Mesenchymal stem cell (in vitro differentiated cells and primary cell): ENCODE measurements around the gene C1QTNF1.

ENCODE experiments used
- DNase-seq: peaks from one replicate; pipeline ENCODE4 v3.0.0-alpha.2; 2013
- H2AFZ ChIP-seq: one replicate; pipeline ENCODE4 v1.6.1; 2013; ENCODE audit warnings: low read depth, mild to moderate bottlenecking, control low read depth, inconsistent platforms, low read length, moderate library complexity
- H2AK5ac ChIP-seq: 2 replicates; pipeline ENCODE4 v1.6.1; 2013; ENCODE audit warnings: low read length, moderate library complexity, mild to moderate bottlenecking, inconsistent platforms; ENCODE audit not compliant: severe bottlenecking
- H2BK120ac ChIP-seq: one replicate; pipeline ENCODE4 v1.6.1; 2013; ENCODE audit warnings: low read depth, mild to moderate bottlenecking, inconsistent platforms, low read length, moderate library complexity
- H2BK12ac ChIP-seq, 2 experiments: one replicate each; pipeline ENCODE4 v1.6.1; 2013; ENCODE audit warnings: inconsistent platforms in 2 of 2, low read length in 2 of 2, mild to moderate bottlenecking in 2 of 2, moderate library complexity in 2 of 2, control low read depth in 1 of 2
- H2BK15ac ChIP-seq: one replicate; pipeline ENCODE4 v1.6.1; 2013; ENCODE audit warnings: mild to moderate bottlenecking, low read depth, inconsistent platforms; ENCODE audit not compliant: poor library complexity, severe bottlenecking
- H2BK5ac ChIP-seq: 2 replicates; pipeline ENCODE4 v1.6.1; 2013; ENCODE audit warnings: low read depth, mild to moderate bottlenecking, low read length, control low read depth, inconsistent platforms; ENCODE audit not compliant: poor library complexity, severe bottlenecking
- H3K14ac ChIP-seq, 2 experiments: one replicate each; pipeline ENCODE4 v1.6.1; 2013; ENCODE audit warnings: inconsistent platforms in 2 of 2, low read length in 2 of 2, control low read depth in 1 of 2, mild to moderate bottlenecking in 1 of 2, moderate library complexity in 1 of 2
- H3K18ac ChIP-seq, 2 experiments: one replicate each; pipeline ENCODE4 v1.6.1; 2013; ENCODE audit warnings: inconsistent platforms in 2 of 2, low read length in 2 of 2, control low read depth in 1 of 2, low read depth in 1 of 2, mild to moderate bottlenecking in 1 of 2
- H3K23ac ChIP-seq, 2 experiments: one replicate each; pipeline ENCODE4 v1.6.1; 2013; ENCODE audit warnings: inconsistent platforms in 2 of 2, low read length in 2 of 2, mild to moderate bottlenecking in 2 of 2, moderate library complexity in 2 of 2, control low read depth in 1 of 2
- H3K27ac ChIP-seq: 2 replicates; pipeline ENCODE4 v1.5.1; 2013; ENCODE audit warnings: mild to moderate bottlenecking, moderate library complexity, low read length, control low read depth, inconsistent platforms; ENCODE audit not compliant: poor library complexity, severe bottlenecking
- H3K27me3 ChIP-seq, 2 experiments: 2 replicates each; pipeline versions ENCODE4 v1.6.1 to v1.7.0; 2013; ENCODE audit warnings: low read length in 2 of 2, mild to moderate bottlenecking in 2 of 2, moderate library complexity in 2 of 2, control low read depth in 1 of 2, inconsistent platforms in 1 of 2; ENCODE audit not compliant: control insufficient read depth in 1 of 2, insufficient read depth in 1 of 2
- H3K36me3 ChIP-seq, 2 experiments: 2 replicates each; pipeline versions ENCODE4 v1.6.1 to v1.7.0; 2013; ENCODE audit warnings: low read length in 2 of 2, control low read depth in 1 of 2, inconsistent platforms in 1 of 2, low read depth in 1 of 2, mild to moderate bottlenecking in 1 of 2; ENCODE audit not compliant: insufficient read depth in 2 of 2, control insufficient read depth in 1 of 2
- H3K4ac ChIP-seq, 2 experiments: one replicate each; pipeline ENCODE4 v1.6.1; 2013; ENCODE audit warnings: inconsistent platforms in 2 of 2, low read length in 2 of 2, mild to moderate bottlenecking in 2 of 2, moderate library complexity in 2 of 2, control low read depth in 1 of 2, low read depth in 1 of 2
- H3K4me1 ChIP-seq: 2 replicates; pipeline ENCODE4 v1.6.1; 2013; ENCODE audit warnings: low read depth, low read length, control low read depth; ENCODE audit not compliant: control insufficient read depth, insufficient read depth
- H3K4me2 ChIP-seq: 2 replicates; pipeline ENCODE4 v1.6.1; 2013; ENCODE audit warnings: low read length, mild to moderate bottlenecking, inconsistent platforms; ENCODE audit not compliant: poor library complexity, severe bottlenecking
- H3K4me3 ChIP-seq, 2 experiments: 2 replicates each; pipeline versions ENCODE4 v1.5.1 to v1.7.0; 2013; ENCODE audit warnings: low read length in 2 of 2, mild to moderate bottlenecking in 2 of 2, control low read depth in 1 of 2, low read depth in 1 of 2; ENCODE audit not compliant: insufficient read depth in 1 of 2
- H3K79me1 ChIP-seq: replicated peaks from 2 replicates; pipeline ENCODE4 v1.6.1; 2013; ENCODE audit warnings: mild to moderate bottlenecking, control low read depth, low read length, inconsistent platforms; ENCODE audit not compliant: poor library complexity, severe bottlenecking
- H3K9ac ChIP-seq: 2 replicates; pipeline ENCODE4 v1.7.0; 2013; ENCODE audit warnings: mild to moderate bottlenecking, low read length, moderate library complexity
- H3K9me3 ChIP-seq: 2 replicates; pipeline ENCODE4 v1.7.0; 2013; ENCODE audit warnings: mild to moderate bottlenecking, low read length; ENCODE audit not compliant: control insufficient read depth
- H4K8ac ChIP-seq: one replicate; pipeline ENCODE4 v1.6.1; 2013; ENCODE audit warnings: inconsistent platforms, mild to moderate bottlenecking, low read length, moderate library complexity
- H4K91ac ChIP-seq: one replicate; pipeline ENCODE4 v1.6.1; 2013; ENCODE audit warnings: mild to moderate bottlenecking, low read length, inconsistent platforms
- WGBS: methylation state at CpG from one replicate; pipeline ENCODE4 v1.1.7; 2013; ENCODE audit warnings: mixed read lengths; 5-methylcytosine and 5-hydroxymethylcytosine counted together

C1QTNF1 gene

DNA sequence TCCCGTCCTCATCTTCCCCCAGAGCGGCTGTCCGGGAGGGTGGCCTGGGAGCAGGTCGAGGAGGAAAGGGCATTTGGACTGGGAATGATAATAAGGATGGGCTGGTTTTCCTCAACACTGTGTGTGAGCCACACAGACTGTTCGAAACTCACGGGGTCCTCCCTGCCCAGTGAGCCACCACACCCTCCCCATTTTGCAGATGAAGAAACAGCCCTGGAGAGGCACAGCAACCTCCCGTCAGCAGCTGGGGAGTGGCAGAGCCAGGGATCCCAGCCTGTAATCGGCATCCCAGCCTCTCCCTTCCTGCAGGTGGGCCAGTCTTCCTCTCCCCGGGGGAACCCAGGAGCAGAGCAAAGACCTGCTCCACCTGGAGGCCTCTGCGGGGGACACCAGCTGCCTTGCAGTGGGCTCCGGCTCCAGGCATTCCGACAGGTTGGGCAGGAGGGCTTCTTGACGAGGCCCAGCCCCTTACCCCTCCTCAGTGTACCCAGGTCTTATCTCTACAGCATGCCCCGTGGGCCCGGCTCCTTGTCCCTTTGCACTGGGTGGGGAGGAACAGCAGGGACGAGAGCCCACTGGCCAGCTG is 74.4 kb downstream of the C1QTNF1 start:
- Histone ChIP-seq H3K36me3 (no peaks in the 10 kb centered on the region), H3K23ac (no peak overlapping the region), H4K91ac (no peak overlapping the region), H3K27me3 (peaks cover 38 to 93% of the 10 kb centered on the region in 2 experiments), H2BK15ac (no peak overlapping the region), H3K4me2 (no peak overlapping the region), H3K4ac (no peak overlapping the region), H4K8ac (no peak overlapping the region), H3K9ac (no peak overlapping the region), H2AFZ (no peak overlapping the region), H3K27ac (no peak overlapping the region), H3K9me3 (no peaks in the 10 kb centered on the region), H2BK12ac (no peak overlapping the region), H3K14ac (no peak overlapping the region), H2AK5ac (no peak overlapping the region), H3K4me3 (no peak overlapping the region), H2BK120ac (no peak overlapping the region), H3K4me1 (no peaks in the 10 kb centered on the region), H3K18ac (no peak overlapping the region), H3K79me1 (no peaks in the 10 kb centered on the region), H2BK5ac (no peak overlapping the region)
- no peak for DNase-seq
- 75% methylated on average over 12 of the region's 16 CpGs for WGBS
